ENCODE data around the gene PSMF1. TPM values are rescaled to one million over a fixed set of nuclear protein-coding genes. Genes with fewer than 3 reads are reported as not detected.
A peak's percentile ranks its signal among the peaks of the same experiment; 100 is the strongest.

The PSMF1 gene
- total RNA-seq = 124 TPM
- long read RNA-seq, full-length matches to known transcripts = 286 of 307 reads
- long read RNA-seq, partial matches to known transcripts = 6 of 307 reads
- long read RNA-seq, other reads (novel, unspliced or antisense) = 15 of 307 reads

DNA sequence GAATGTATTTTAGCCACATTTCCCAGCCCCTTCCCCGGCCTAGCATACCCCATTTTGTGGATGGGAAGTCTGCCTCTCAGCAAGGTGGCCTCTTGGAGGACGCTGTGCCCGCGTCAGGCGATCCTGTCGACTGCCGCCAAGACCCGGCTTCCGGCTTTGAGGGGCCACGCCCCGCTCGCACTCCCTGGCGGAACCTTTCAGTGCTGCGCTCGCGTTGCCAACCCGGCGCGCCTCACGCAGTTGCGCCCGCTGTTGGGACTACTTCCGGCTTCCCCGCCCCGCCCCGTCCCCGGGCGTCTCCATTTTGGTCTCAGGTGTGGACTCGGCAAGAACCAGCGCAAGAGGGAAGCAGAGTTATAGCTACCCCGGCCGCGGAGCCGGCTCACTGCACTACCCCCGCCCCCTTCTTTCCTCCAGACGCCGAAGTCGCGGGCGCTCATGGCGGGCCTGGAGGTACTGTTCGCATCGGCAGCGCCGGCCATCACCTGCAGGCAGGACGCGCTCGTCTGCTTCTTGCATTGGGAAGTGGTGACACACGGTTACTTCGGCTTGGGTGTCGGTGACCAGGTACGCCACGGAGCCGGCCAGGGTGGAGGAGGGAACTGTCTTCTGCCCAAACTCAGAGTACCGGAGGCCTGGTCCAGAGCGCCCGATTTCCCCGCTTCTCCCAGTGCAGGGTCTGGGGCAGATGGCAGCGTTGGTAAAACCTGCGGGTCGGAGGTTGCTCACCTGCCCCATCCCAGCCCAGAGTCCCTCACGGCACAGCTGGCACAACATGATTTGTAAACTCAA, at the start of gene PSMF1:
Gene PSMF1 (plus strand): TSS at position 267 of the 792 bp plus-strand sequence. CDS start 172 bp downstream, at position 439.
- Histone ChIP-seq H3K9me3 (replicated peaks) (no peaks in the 10 kb centered on the region), H3K36me3 (peaks cover 7% of the 10 kb centered on the region), H3K27me3 (ENCODE audit: low read depth) (no peaks in the 10 kb centered on the region), H3K4me1 (peaks cover 56% of the 10 kb centered on the region), H3K27ac (replicated peaks) (peak within 1 kb of the TSS; percentile 87), H3K4me3 (peak within 1 kb of the TSS; percentile 95)
- peak; percentile 36 for TF ChIP-seq CTCF (IDR thresholded peaks at IDR 0.05; ENCODE audit: borderline replicate concordance)
- intact Hi-C loops (cut with micrococcal nuclease) = no loop called here
- DNase-seq = peak; percentile 96

DNA sequence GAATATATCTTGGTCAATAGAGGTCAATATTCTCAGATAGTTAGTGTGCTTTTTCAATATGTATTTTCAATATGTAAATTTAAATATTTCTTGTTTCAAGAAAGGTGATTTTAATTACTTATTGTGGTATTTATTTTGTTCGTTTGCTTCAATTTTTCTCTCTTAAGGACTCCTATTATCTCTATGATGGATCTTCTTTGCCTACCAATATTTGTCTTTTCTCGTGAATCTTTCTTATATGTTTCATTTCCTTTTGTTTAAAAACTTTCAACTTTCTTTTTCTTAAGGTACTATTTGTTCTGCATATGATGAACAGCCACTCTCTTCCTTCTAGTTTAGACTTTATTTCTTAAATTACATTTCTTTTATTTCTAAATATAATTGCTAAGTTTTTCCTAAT, 46.1 kb upstream of the PSMF1 start:
- H3K27me3 ChIP-seq (ENCODE audit: low read depth) = no peaks in the 10 kb centered on the region
- TF ChIP-seq CTCF (IDR thresholded peaks at IDR 0.05; ENCODE audit: borderline replicate concordance) = no peak
- H3K27ac ChIP-seq (replicated peaks) = no peak overlapping the region
- H3K36me3 ChIP-seq = no peaks in the 10 kb centered on the region
- intact Hi-C loops (cut with micrococcal nuclease) = no loop called here
- no peaks in the 10 kb centered on the region for H3K4me1 ChIP-seq
- peaks cover 16% of the 10 kb centered on the region for H3K9me3 ChIP-seq (replicated peaks)
- no peak overlapping the region for H3K4me3 ChIP-seq
- no peak for DNase-seq

GRCh38 chr20:1075616-1076015, 42.8 kb upstream of the PSMF1 start:
- Histone ChIP-seq H3K9me3 (replicated peaks) (peaks cover 9% of the 10 kb centered on the region), H3K27ac (replicated peaks) (no peak overlapping the region), H3K4me1 (no peaks in the 10 kb centered on the region), H3K36me3 (no peaks in the 10 kb centered on the region), H3K27me3 (ENCODE audit: low read depth) (no peaks in the 10 kb centered on the region), H3K4me3 (no peak overlapping the region)
- DNase-seq = no peak
- TF ChIP-seq CTCF (IDR thresholded peaks at IDR 0.05; ENCODE audit: borderline replicate concordance) = no peak
- intact Hi-C loops (cut with micrococcal nuclease) = no loop called here

DNA sequence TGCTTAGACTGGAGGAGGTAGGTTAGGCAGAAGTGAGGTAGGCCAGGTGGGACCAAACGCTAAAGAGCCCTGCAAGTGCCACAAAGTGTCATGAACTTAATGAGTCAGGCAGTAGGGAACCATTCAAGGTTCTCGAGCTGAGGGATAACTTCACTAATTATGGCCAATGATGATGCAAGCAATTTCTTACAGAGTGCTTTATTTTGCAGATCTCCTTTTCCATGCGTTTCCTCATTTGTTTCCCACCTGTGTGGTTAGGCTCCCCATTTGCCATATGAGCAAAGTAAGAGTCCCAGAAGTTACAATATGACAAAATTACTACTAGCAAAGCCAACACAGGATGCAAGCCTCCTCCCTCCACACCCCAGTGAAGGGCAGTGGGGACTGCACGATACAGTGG, 36.5 kb upstream of the PSMF1 start:
- Histone ChIP-seq H3K27me3 (ENCODE audit: low read depth) (no peaks in the 10 kb centered on the region), H3K27ac (replicated peaks) (no peak overlapping the region)

DNA sequence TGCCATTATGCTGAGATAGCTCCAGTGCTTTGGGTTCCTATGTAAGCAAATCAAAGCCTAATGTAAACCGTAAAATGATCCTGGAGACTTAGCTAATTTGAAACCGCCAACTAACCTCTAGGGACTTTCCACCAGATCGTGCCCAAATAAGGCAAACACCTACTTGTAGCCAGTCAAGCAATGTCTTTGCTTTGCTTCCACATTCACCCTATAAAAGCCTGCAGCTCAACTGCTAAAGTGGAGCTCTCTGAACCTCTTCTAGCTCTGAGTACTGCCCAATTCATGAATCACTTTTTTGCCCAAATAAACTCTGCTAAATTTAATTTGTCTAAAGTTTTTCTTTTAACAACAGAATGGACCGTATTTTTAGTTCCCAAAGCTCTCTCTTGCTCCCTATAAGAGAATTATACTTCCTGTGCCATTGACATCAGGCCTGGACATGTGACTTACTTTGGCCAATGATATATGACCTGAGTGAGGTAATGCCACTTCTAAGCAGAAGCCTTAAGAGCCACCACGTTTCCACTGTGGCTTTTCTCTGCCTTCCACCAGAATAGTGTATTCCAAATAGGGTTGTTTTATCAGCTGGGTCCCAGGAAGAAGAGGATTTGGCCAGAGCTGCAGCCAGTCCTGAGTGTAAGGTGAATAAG, 34.8 kb upstream of the PSMF1 start:
- Histone ChIP-seq H3K4me3 (no peak overlapping the region), H3K27me3 (ENCODE audit: low read depth) (no peaks in the 10 kb centered on the region), H3K4me1 (no peaks in the 10 kb centered on the region), H3K27ac (replicated peaks) (no peak overlapping the region), H3K9me3 (replicated peaks) (peaks cover 12% of the 10 kb centered on the region), H3K36me3 (no peaks in the 10 kb centered on the region)
- intact Hi-C loops (cut with micrococcal nuclease) = no loop called here
- no peak for TF ChIP-seq CTCF (IDR thresholded peaks at IDR 0.05; ENCODE audit: borderline replicate concordance)
- no peak for DNase-seq

More for the DNA sequence above, 36.5 kb upstream of the PSMF1 start:
- peaks cover 10% of the 10 kb centered on the region for H3K9me3 ChIP-seq (replicated peaks)
- H3K4me1 ChIP-seq = no peaks in the 10 kb centered on the region
- intact Hi-C loops (cut with micrococcal nuclease) = no loop called here
- no peak for TF ChIP-seq CTCF (IDR thresholded peaks at IDR 0.05; ENCODE audit: borderline replicate concordance)
- H3K36me3 ChIP-seq = no peaks in the 10 kb centered on the region
- DNase-seq = no peak
- no peak overlapping the region for H3K4me3 ChIP-seq
